Measurements from ENCODE around the gene ABCC4.

GRCh38 chr13:95235199-95235756 is 66.0 kb downstream of the ABCC4 start:
- TF ChIP-seq POLR2AphosphoS5 (IDR thresholded peaks at IDR 0.05; ENCODE audit: borderline replicate concordance, low read depth, low read length) (no peak), EZH2 (IDR thresholded peaks at IDR 0.05) (no peak)

Measured in SK-N-MC (cell line).